Measurements from ENCODE around the gene ALPL.

The ALPL gene

GRCh38 chr1:21598904-21599303, 89.7 kb downstream of the ALPL start:
- no peak for DNase-seq (ENCODE audit: low spot score)

DNA sequence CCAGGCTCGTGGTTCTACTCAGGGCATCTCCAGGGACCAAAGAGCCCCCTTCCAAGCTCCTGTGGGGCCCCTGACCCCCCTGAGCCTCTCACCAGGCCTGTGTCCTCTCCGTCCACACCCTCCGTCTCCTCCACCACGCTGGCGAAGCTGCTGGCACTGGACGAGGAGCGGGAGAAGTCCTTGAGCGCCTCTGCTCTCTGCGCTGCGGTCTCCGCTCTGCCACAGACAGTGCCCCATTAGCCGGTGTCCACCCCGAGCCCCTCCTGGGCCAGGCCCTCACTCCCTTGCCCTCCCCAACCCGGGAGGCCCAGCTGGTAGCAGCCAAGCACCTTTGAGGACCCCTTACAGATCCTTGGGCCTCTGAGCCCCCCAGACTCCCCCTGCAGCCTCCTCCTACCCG, 90.2 kb downstream of the ALPL start:
- no peak for DNase-seq (ENCODE audit: low spot score)

DNA sequence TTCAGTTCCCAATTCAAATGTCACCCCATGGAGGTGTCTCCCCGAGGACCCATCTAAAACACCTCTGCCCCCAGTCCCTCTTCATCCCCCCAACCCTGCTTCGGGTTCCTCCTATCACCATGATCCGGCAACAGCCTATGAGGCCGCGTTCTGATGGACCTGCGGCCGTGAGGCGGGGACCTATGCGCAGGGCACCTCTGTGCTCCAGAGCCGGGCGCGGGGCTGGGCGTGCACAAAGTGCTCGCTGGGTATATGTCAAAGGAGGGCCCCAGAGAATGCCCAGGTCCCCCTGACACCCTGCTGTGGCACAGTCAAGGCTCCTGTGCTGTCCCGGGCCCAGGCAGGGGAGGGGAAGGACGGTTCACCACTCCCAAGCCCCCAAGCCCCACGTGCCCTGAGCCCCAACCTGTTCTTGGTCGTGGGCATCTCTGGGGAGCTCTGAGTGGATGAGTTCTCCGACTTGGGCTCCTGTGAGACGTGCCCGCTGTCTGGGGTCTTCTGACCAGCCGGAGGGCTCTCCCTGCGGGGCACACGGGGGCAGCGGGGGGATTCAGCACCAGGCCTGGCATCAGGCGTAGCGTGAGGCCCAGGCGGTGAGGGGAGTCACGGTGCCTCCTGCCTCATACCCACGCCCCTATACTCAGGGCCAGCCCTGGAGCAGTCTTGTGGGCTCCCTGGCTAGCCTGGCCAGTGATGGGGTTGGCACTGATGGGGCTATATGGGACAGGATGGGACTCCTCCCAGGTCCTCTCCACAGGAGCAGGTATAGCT, 92.2 kb downstream of the ALPL start:
- DNase-seq (ENCODE audit: low spot score), result no peak

DNA sequence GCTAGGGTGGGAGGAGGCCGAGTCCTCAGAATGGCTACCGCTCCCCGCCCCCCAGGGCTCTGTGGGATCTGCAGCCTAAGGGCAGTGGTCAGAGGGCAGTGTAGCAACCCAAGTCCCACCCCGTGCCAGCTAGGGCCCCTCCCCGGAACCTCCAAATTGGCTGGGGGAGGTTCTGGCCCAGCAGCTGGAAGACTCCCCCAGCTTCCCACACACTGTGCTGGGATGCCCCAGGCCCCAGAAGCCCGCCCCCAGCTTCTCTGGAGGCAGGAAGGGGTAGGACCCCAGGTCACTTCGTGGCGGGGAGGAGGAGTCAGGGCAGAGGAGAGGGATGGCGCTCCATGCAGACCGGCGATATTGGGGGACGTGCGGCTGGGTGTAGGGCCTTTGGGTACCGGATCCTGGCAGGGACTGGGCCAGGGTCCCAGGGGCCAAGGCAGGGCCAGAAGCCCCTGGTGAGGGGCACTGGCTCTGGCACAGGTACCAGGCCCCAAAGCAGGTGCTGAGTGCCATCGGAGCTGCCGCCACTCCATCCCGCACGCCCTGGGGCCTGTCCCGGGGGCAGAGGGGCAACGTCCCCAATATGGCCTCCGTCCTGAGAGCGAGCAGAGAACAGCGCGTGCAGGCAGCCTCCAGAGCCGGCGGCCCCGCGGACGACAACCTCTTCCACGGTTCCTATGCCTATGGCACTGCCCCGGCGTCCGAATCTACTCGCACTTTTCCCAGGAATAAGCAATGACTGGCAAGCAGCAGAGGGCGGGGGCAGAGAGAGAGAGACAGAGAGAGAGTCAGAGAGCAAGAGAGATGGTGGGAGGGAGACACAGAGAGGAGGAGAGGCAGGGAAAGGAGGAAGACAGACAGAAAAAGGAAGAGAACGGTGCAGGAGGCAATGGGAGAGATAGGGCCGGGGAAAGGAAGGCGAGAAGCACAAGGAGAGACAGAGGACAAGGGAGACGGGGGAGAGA, 94.2 kb downstream of the ALPL start:
- no peak for DNase-seq (ENCODE audit: low spot score)

DNA sequence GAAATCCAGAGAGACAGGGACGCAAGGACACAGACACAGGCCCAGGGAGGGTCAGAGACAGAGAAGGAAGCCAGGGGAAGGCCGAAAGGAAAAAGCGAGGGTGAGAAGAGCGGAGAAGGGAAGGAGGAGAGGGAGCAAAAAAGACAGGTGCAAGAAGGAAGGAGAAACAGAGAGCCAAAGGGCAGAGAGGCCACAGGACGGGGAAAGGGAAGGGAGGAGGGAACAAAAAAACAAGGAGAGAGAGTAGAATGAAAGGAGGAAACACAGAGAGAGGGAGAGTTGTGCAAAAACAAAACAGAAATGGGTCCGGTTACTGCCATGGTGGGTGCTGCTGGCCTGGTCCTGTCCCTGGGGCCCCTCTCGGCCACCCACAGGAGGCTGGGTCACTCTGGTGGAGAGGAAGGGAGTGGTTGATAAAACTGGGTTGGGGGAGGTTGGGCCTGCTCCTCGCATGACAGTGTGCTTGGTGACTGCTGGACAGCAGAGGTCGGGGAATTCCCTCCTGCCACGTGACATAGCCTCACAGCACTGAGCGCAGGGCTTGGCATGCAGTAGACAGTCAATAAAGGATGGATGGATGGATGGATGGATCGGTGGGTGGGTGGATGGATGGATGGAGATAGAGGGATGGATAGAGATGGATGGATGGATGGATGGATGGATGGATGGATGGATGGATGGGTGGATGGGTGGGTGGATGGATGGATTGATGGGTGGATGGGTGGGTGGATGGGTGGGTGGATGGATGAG, 95.2 kb downstream of the ALPL start:
- no peak for DNase-seq (ENCODE audit: low spot score)

GRCh38 chr1:21605012-21605715, 95.9 kb downstream of the ALPL start:
- no peak for DNase-seq (ENCODE audit: low spot score)

DNA sequence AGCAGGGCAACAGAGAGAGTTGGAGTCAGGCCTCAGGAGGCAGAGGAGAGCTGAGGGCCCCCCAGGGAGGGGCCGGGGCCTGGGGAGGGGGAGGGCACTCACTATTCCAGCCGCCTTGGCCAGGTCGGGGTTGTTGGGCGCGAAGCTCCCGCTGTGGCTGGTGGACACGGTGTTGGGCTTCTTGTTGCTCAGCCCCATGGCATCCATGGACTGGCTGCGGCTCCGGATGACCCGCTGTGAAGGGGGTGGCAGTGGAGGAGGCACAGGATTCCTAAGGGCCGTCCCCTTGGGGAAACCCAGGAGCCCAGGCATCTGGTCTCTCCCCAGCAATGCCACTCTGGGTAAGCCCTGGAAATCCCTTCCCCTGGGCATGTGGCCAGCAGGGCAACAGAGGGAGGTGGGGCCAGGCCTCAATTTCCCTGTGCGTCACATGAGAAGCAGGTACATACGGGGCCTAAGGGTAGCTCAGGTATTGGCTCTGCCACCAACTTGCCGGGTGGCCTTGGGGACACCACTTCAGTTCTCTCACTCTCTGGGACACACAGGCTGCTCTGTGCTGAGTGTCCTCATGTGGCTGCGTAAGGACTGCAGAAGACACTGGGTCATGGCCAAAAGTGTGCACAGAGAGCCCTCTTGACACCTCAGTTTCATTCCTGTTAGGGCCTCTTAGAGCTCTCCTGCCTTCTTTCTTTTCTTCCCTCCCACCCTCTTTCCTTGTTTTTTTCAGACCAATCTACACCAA, 96.9 kb downstream of the ALPL start:
- DNase-seq (ENCODE audit: low spot score), result no peak

DNA sequence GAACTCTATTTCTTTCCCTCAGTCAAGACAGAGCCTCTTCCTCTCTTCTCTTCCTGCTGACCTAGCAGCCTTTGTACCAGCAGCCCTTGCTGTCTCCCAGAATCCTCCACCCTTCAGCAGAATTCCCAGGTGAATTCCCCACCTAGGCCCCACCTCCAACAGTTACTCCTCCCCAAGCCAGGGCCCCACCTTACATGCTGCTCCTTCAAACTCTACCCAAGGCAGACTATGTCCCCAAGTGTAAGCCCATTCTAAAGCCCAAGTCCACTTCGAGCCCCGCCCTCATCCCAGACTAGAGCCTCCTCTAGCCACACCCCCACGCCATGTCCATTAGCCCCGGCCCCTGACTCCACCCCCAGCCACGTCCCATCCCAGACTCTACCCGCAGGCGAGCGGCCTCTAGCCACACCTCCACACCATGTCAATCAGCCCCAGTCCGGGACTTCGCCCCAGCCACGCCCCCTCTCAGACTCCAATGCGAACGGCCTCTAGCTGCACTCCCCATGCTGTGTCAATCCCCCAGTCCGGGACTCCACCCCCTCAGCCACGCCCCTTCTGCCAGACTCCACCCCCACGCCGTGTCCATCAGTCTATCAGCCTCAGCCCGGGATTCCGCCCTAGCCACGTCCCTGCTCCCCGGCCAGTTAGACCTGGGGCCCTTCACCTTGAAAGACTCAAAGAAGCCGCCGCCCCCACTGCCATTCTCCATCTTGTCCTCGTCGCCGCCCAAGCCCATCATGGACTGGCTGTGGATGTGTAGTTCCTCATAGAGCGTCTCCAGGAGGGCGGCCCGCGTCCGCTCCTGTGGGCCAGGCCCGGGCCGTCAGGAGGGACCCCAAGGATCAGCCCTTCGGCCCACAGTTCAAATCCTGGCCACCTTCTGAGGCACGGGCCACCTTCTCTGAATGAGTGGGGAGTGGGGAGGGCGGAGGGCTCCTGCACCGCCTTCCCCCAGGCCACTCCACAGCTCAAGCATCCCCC, 98.6 kb downstream of the ALPL start:
- peak; percentile 33 for DNase-seq (ENCODE audit: low spot score)

DNA sequence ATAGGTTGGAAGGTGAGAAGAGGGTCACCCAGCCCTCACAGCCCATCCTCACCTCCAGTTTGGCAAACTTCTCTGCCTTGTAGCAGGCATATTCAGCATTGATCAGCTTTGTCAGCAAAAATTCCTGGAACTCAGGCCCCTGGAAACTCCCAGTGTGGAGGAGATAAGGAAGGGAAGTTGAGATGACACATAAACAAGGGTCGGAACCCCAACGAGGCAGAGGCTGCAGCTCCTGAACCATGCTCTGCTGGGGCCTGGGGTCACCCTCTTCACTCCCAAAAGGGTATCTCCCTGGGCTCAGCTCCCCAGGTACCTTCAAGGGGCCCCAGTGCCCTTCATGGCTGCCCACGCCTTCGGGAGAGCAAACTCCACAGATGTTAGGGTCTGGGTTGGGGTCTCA, 99.6 kb downstream of the ALPL start:
- DNase-seq (ENCODE audit: low spot score), result no peak

GRCh38 chr1:21610027-21610426, 100.8 kb downstream of the ALPL start:
- DNase-seq (ENCODE audit: low spot score), result no peak

DNA sequence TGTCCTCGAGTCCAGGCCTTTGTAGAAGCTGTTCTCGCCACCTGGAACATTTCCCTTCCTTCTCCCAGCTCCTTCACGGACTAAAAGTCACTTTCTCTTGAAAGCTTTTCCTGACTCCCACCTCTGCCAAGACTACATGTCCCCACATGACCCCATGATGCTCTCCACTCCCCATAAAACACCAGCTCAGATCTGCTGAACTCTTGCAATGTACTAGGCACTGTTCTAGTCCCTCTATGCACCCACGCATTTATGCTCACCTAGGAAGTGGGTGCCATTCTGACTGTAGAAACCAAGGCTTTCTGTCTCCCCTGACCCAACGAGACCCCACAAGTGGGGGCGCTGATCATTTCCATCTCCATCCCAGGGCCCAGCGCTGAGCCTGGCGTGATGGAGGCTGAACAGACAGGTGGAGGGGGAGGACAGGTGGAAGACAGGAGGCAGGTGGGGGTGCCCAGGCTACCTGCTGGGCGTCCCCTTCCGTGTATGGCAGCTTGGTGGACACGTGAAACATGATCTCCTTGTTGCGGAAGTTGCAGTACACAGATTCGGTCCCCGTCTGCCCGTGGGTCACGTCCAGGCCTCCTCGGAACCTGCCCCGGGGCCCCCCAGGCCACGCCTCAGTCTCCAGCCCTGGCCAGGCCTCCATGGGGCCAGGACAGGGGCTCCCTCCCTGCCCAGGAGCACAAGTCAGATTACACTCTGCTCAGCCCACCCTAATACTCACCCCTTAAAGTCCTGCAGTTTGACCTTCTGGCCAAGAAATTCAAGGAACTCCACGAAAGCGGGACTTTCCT, 102.0 kb downstream of the ALPL start:
- no peak for DNase-seq (ENCODE audit: low spot score)

DNA sequence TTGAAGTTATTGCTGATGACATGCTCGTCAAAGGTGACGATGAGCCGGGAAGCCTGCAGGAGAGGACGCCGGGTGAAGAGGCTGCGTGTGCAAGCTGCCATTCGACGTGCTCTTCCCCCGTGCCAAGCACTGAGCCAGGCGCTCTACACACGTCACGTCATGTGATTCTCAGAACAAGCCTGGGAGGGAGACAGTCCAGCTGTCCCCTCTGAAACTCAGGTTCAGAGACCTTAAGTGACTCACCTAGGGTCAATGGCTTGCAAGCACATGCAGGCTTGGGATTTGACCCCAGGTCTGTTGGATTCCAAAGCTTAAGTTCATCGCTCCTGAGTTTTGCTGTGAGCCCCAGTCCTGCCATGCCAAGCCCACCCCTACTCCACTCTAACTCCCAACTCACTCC, 102.8 kb downstream of the ALPL start:
- DNase-seq (ENCODE audit: low spot score), result no peak

DNA sequence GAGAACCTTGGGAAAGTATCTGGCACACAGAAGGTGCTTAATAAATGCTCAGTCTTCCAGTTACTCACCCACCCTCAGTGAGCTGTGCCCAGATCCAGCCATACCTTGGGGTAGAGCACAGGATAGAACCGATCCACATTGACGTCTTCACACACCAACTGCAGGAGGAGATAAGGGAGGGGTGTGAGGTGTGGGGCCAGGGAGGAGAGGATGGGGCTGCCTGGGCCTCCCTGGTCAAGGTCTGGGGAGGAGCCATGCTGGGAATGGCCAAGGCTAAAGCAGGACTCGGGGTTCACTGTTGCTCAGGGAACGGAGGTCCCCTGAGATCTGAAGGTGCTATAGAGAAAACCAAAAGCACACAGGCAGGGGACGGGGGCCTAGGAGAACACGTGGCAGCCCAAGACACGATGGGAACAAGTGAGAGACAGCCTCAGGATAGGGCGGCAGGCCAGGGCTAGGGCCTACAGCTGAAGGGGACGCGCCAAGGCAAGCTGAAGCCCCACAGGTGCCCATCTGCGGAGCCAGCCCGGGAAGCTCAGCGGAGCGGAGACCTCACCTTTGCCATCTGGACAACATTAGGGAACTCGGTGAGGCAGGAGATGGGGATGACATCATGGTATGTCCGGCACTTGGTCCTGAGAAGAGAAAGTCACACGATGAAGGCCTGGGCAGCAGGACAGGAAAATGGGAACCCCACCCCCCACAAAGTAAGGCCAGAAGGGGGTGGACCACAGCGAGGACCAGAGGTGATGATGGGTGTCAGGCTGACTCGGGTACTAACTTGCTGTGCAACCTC, 104.0 kb downstream of the ALPL start:
- DNase-seq (ENCODE audit: low spot score), result no peak

- DNase-seq (ENCODE audit: low spot score), result no peak
These were observed 105.3 kb downstream of the ALPL start for GRCh38 chr1:21614419-21615115.

DNA sequence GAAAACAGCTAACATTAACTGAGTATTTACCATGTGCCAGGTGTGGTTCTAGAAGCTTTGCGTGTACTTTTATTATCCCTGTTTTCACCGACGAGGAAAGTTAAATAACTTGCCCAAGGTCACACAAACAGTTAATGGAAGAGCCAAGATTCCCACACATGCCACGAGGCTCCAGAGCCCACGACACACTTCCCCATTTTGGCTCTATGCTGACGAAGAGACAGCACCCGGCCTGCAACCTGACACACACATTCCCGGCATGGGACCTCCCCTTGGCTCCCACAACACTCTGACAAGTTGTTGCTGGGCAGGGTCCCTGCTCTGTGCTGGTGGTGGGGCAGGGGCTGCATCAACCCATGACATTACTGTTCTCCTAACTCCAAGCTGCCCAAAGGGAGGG, 107.1 kb downstream of the ALPL start:
- DNase-seq (ENCODE audit: low spot score), result no peak

DNA sequence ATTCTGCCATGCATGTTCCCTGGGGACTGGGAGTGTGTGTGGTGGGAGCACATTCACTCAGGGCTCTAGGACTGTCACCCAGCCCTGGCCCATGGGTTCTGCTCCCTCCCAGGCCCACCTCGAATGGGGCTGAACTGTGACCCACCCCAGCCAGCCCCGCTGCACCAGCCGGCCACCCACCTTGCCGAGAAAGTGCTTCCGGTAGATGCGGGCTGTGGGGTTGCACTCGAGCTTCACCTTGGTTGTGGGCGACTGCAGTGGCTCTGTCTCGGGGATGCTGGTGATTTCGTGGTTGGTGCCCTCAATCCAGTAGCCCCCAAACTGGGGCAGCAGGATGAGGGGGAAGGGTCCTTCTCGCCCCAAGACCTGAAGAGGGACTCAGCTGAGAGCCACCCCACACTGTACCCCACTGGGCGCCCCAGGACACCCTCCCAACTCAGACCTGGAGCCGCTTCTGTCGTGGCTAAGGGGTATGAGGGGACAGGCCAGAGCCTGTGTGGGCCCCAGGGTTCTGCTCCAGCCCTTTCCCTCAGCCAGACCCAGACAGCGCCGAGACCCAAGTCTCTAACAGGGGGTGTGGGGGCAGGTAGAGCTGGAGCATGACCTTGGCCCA, 108.0 kb downstream of the ALPL start:
- no peak for DNase-seq (ENCODE audit: low spot score)

DNA sequence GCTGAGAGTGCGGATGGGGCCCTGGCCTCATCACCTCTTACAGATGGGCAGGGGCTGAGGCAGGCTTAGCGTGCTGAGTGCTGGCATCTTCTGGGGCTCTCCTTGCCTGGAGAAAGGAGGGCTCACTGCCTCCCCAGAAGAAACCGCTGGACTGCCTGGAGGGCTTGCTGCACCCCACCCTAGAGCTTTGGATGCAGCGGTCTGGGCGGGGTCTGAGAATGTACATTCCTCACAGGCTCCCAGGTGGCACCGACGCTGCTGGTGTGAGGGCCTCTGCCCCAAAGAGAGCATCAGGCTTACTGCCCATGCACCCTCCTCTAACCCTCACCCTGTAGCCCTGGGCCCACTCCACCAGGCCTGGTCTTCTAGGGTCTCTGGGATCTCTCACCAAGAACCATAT, 108.8 kb downstream of the ALPL start:
- DNase-seq (ENCODE audit: low spot score), result no peak
